GM19099 (cell line): ENCODE measurements around the gene MPC1L.
A peak's percentile ranks its signal among the peaks of the same experiment; 100 is the strongest.

Experiments
- POLR2A ChIP-seq: IDR thresholded peaks from 3 replicates; pipeline ENCODE4 v1.6.1; 2011; ENCODE audit warnings: low read depth; ENCODE audit not compliant: insufficient read length; ENCODE audit errors: extremely low read depth

MPC1L gene

GRCh38 chrX:40623139-40623536, at the start of gene MPC1L:
Gene MPC1L (plus strand): TSS chrX:40623428. CDS start chrX:40623566, 138 bp downstream.
- TF ChIP-seq POLR2A = no peak

GRCh38 chrX:40573763-40574162, 49.5 kb upstream of the MPC1L start:
- TF ChIP-seq POLR2A = no peak

GRCh38 chrX:40576291-40576690, 46.9 kb upstream of the MPC1L start:
- no peak for TF ChIP-seq POLR2A

GRCh38 chrX:40578039-40578695, 45.1 kb upstream of the MPC1L start:
- TF ChIP-seq POLR2A = no peak

GRCh38 chrX:40579141-40579540, 44.1 kb upstream of the MPC1L start:
- no peak for TF ChIP-seq POLR2A

- TF ChIP-seq POLR2A = no peak
Measured at GRCh38 chrX:40579900-40580536, 43.2 kb upstream of the MPC1L start.

GRCh38 chrX:40580537-40581335, 42.5 kb upstream of the MPC1L start, which contains the start of gene ATP6AP2:
Gene ATP6AP2 (plus strand): TSS chrX:40580970. CDS start chrX:40581066, 96 bp downstream.
- TF ChIP-seq POLR2A = peak; percentile 76

- no peak for TF ChIP-seq POLR2A
Measured at GRCh38 chrX:40581336-40581920, 41.8 kb upstream of the MPC1L start.

GRCh38 chrX:40582811-40583210, 40.4 kb upstream of the MPC1L start:
- TF ChIP-seq POLR2A = no peak

- no peak for TF ChIP-seq POLR2A
Measured at GRCh38 chrX:40603446-40603845, 19.8 kb upstream of the MPC1L start.

GRCh38 chrX:40607381-40607780, 15.8 kb upstream of the MPC1L start:
- no peak for TF ChIP-seq POLR2A

GRCh38 chrX:40612511-40612910, 10.7 kb upstream of the MPC1L start:
- TF ChIP-seq POLR2A = no peak

- no peak for TF ChIP-seq POLR2A
Measured at GRCh38 chrX:40615976-40616375, 7.3 kb upstream of the MPC1L start.

- TF ChIP-seq POLR2A = no peak
Measured at GRCh38 chrX:40617566-40617965, 5.7 kb upstream of the MPC1L start.

GRCh38 chrX:40622479-40623138, 619 bp upstream of the MPC1L start:
- no peak for TF ChIP-seq POLR2A

- no peak for TF ChIP-seq POLR2A
Measured at GRCh38 chrX:40623665-40624064, 437 bp downstream of the MPC1L start.

GRCh38 chrX:40625294-40625693, 2.1 kb downstream of the MPC1L start:
- no peak for TF ChIP-seq POLR2A
